Measurements from ENCODE around the gene SLC38A3.
A peak's percentile ranks its signal among the peaks of the same experiment; 100 is the strongest.

SLC38A3 gene

DNA sequence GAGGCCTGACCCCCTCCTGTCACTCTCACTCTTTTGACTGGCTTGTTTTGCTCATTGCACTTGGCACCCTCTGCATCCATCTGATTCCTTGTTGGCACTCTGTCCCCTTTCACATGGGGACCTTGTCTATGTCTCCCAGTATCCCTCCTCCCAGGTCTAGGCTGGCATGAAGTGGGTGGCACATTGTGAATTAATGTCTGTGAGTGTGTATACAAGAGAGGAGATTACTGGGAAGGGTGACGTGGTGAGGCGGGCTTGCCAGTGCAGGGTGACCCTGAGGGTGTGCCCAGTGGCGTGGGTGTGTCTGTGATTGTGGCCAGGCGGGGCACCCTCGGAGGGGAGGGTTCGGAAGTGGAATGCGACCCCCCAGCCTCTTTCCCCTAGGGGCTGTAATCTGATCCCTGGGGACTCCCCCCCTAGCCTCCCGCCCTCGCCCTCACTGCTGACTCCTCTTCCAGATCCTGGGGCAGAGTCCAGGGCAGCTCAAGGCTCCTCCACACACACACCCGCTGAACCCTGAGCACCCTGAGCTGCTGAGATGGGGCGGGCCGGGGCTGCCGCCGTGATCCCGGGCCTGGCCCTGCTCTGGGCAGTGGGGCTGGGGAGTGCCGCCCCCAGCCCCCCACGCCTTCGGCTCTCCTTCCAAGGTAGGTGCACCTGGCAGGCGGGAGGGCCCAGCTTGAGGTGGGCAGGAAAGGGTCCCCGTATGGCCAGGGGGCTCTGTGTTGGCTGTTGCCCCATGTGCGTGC is 63.8 kb downstream of the SLC38A3 start, which contains the start of gene SEMA3B:
Gene SEMA3B (plus strand): TSS at position 445 of the 749 bp plus-strand sequence. CDS start 94 bp downstream, at position 539.
- H3K4me3 ChIP-seq (ENCODE audit: insufficient read length, low read depth): peak within 1 kb of the TSS; percentile 49
- H3K36me3 ChIP-seq (ENCODE audit: insufficient read depth, insufficient read length, low read length): peaks cover 28% of the 10 kb centered on the region
- H3K9me3 ChIP-seq (ENCODE audit: insufficient read depth, low read length): no peaks in the 10 kb centered on the region
- H3K4me1 ChIP-seq (ENCODE audit: insufficient read depth, insufficient read length): peaks cover 68% of the 10 kb centered on the region
- no peaks in the 10 kb centered on the region for H3K27me3 ChIP-seq (ENCODE audit: insufficient read depth, insufficient read length)
- DNase-seq (ENCODE audit: low read depth, low spot score): no peak
- TF ChIP-seq YY1 (IDR thresholded peaks at IDR 0.05; ENCODE audit: insufficient read depth, insufficient read length) (no peak), SUZ12 (IDR thresholded peaks at IDR 0.05; ENCODE audit: extremely low read depth, insufficient read depth, insufficient read length) (no peak), ZNF274 (IDR thresholded peaks at IDR 0.05; ENCODE audit: low read depth, low read length) (no peak)
- H3K9ac ChIP-seq (ENCODE audit: insufficient read length, low read depth): peak within 1 kb of the TSS; percentile 87

DNA sequence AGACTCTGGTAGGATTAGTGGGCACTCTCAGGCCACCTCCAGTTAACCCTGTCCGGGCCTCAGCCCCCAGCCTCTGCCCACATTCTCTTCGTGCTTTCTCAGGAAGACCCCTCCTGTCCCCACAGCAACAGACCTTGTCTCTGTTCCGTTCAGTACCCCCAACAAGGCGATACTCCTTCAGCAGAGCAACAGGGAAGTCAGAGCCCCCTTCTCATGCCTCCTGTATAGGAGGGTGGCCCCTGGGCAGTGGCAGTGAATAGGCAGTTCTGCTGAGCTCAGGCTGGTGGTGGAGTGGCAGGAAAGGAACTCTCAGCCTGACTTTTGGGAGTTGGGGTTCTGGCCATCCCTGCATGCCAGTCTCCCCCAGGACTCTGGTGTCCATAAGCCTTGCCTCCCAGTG is 64.4 kb downstream of the SLC38A3 start:
- peak overlapping the region; percentile 48 for H3K4me3 ChIP-seq (ENCODE audit: insufficient read length, low read depth)
- no peaks in the 10 kb centered on the region for H3K9me3 ChIP-seq (ENCODE audit: insufficient read depth, low read length)
- H3K4me1 ChIP-seq (ENCODE audit: insufficient read depth, insufficient read length): peaks cover 67% of the 10 kb centered on the region
- peaks cover 34% of the 10 kb centered on the region for H3K36me3 ChIP-seq (ENCODE audit: insufficient read depth, insufficient read length, low read length)
- TF ChIP-seq SUZ12 (IDR thresholded peaks at IDR 0.05; ENCODE audit: extremely low read depth, insufficient read depth, insufficient read length) (no peak), YY1 (IDR thresholded peaks at IDR 0.05; ENCODE audit: insufficient read depth, insufficient read length) (no peak), ZNF274 (IDR thresholded peaks at IDR 0.05; ENCODE audit: low read depth, low read length) (no peak)
- DNase-seq (ENCODE audit: low read depth, low spot score): no peak
- no peaks in the 10 kb centered on the region for H3K27me3 ChIP-seq (ENCODE audit: insufficient read depth, insufficient read length)
- peak overlapping the region; percentile 87 for H3K9ac ChIP-seq (ENCODE audit: insufficient read length, low read depth)

DNA sequence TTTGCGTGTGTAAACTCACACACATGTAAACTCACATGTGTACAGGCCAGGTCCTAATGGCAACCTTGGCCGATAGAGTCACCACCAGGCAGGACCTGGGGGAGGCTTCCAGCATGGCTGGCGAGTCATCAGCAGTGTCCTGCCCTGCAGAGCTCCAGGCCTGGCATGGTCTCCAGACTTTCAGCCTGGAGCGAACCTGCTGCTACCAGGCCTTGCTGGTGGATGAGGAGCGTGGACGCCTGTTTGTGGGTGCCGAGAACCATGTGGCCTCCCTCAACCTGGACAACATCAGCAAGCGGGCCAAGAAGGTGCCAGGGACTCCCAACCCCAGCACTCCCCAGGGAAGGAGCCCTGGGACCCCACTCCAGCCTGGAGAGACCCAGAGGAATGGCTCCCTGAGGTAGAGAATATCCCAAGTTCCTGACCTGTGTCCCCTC is 64.9 kb downstream of the SLC38A3 start:
- no peak for DNase-seq (ENCODE audit: low read depth, low spot score)
- Histone ChIP-seq H3K9me3 (ENCODE audit: insufficient read depth, low read length) (no peaks in the 10 kb centered on the region), H3K4me1 (ENCODE audit: insufficient read depth, insufficient read length) (peaks cover 69% of the 10 kb centered on the region), H3K27me3 (ENCODE audit: insufficient read depth, insufficient read length) (no peaks in the 10 kb centered on the region), H3K9ac (ENCODE audit: insufficient read length, low read depth) (peak overlapping the region; percentile 87), H3K36me3 (ENCODE audit: insufficient read depth, insufficient read length, low read length) (peaks cover 38% of the 10 kb centered on the region), H3K4me3 (ENCODE audit: insufficient read length, low read depth) (peak overlapping the region; percentile 48)
- TF ChIP-seq SUZ12 (IDR thresholded peaks at IDR 0.05; ENCODE audit: extremely low read depth, insufficient read depth, insufficient read length) (no peak), ZNF274 (IDR thresholded peaks at IDR 0.05; ENCODE audit: low read depth, low read length) (no peak), YY1 (IDR thresholded peaks at IDR 0.05; ENCODE audit: insufficient read depth, insufficient read length) (no peak)

DNA sequence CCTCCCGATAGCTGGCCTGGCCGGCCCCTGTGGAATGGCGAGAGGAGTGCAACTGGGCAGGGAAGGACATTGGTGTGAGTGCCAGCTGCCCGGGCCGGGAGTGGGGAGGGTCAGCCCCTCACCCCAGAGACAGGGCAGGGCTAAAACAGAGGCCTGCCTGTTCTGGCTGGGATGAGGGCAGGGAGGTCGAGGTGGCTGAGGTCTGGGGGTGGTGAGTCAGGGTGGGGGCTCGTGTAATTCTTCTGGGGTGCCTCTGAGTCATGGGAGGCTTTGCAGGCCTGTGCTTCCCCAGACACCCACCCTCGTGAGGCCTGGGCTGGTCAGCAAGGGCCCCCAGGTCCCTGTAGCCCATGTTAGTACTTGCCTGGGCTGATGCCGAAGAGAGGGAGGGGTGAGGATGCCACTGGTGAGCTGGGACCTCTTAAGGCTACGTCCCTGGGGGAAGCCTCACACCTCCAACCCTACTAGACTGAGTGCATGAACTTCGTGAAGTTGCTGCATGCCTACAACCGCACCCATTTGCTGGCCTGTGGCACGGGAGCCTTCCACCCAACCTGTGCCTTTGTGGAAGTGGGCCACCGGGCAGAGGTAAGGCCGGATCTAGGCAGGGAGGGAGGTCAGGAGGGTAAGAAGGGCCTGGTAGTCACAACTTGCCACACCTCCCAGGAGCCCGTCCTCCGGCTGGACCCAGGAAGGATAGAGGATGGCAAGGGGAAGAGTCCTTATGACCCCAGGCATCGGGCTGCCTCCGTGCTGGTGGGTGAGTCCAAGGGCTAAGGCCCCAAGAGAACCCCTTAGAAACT is 65.6 kb downstream of the SLC38A3 start:
- peak overlapping the region; percentile 48 for H3K4me3 ChIP-seq (ENCODE audit: insufficient read length, low read depth)
- peak overlapping the region; percentile 87 for H3K9ac ChIP-seq (ENCODE audit: insufficient read length, low read depth)

More for the DNA sequence above, 65.6 kb downstream of the SLC38A3 start:
- H3K9me3 ChIP-seq (ENCODE audit: insufficient read depth, low read length): no peaks in the 10 kb centered on the region
- peaks cover 45% of the 10 kb centered on the region for H3K36me3 ChIP-seq (ENCODE audit: insufficient read depth, insufficient read length, low read length)
- H3K4me1 ChIP-seq (ENCODE audit: insufficient read depth, insufficient read length): peaks cover 64% of the 10 kb centered on the region
- DNase-seq (ENCODE audit: low read depth, low spot score): no peak
- TF ChIP-seq ZNF274 (IDR thresholded peaks at IDR 0.05; ENCODE audit: low read depth, low read length) (no peak), YY1 (IDR thresholded peaks at IDR 0.05; ENCODE audit: insufficient read depth, insufficient read length) (no peak), SUZ12 (IDR thresholded peaks at IDR 0.05; ENCODE audit: extremely low read depth, insufficient read depth, insufficient read length) (no peak)
- no peaks in the 10 kb centered on the region for H3K27me3 ChIP-seq (ENCODE audit: insufficient read depth, insufficient read length)

Data from NT2/D1 (cell line).